GM12891 (cell line): ENCODE measurements around the gene CD2BP2.
"Not testable (repeated sequence)": the region's sequence is repeated elsewhere in the genome, so short reads cannot be mapped to it uniquely, and the experiment has no call there.

Experiments
- DNase-seq: peaks from one replicate; pipeline ENCODE4 v3.0.0; 2011; ENCODE audit warnings: low spot score; ENCODE audit not compliant: insufficient read length
- FAIRE-seq: peaks from 2 replicates; lab custom pipeline; 2011; peaks lifted over from hg19 to GRCh38; lab: Jason Lieb, UNC
- PAX5 ChIP-seq: IDR thresholded peaks from 2 replicates; pipeline ENCODE4 v1.6.1; 2011; ENCODE audit warnings: low read length, moderate library complexity, mild to moderate bottlenecking; ENCODE audit not compliant: insufficient read depth, severe bottlenecking
- POLR2A ChIP-seq: IDR thresholded peaks from 2 replicates; pipeline ENCODE4 v1.6.1; 2011; ENCODE audit warnings: low read depth, low read length, control low read depth
- POLR2AphosphoS5 ChIP-seq: IDR thresholded peaks from 2 replicates; pipeline ENCODE4 v1.6.1; 2011; ENCODE audit warnings: low read depth, low read length, control low read depth
- POU2F2 ChIP-seq: IDR thresholded peaks from 2 replicates; pipeline ENCODE4 v1.6.1; 2011; ENCODE audit warnings: low read depth, mild to moderate bottlenecking, control low read depth, low read length, moderate library complexity
- SPI1 ChIP-seq: IDR thresholded peaks from 2 replicates; pipeline ENCODE4 v1.6.1; 2011; ENCODE audit warnings: low read depth, low read length, control low read depth
- TAF1 ChIP-seq: IDR thresholded peaks from 2 replicates; pipeline ENCODE4 v1.6.1; 2011; ENCODE audit warnings: low read depth, low read length, control low read depth

Gene CD2BP2

GRCh38 chr16:30352488-30353401 is 2.4 kb downstream of the CD2BP2 start:
- no peak for TF ChIP-seq POLR2A
- TF ChIP-seq POU2F2, result no peak
- TF ChIP-seq POLR2AphosphoS5, result no peak
- no peak for TF ChIP-seq TAF1
- TF ChIP-seq PAX5, result no peak
- TF ChIP-seq SPI1, result no peak
- FAIRE-seq (no peak), DNase-seq (no peak)

- FAIRE-seq, result no peak
- DNase-seq, result no peak
- no peak for TF ChIP-seq POLR2A
- TF ChIP-seq POU2F2, result no peak
- TF ChIP-seq SPI1, result no peak
- no peak for TF ChIP-seq PAX5
- no peak for TF ChIP-seq POLR2AphosphoS5
- TF ChIP-seq TAF1, result no peak
Measured at GRCh38 chr16:30351586-30352419, 3.3 kb downstream of the CD2BP2 start.

- FAIRE-seq (no peak), DNase-seq (no peak)
- no peak for TF ChIP-seq SPI1
Measured at GRCh38 chr16:30351001-30351441, 4.1 kb downstream of the CD2BP2 start.

GRCh38 chr16:30350134-30350871 is 4.8 kb downstream of the CD2BP2 start:
- TF ChIP-seq PAX5 (peak; percentile 48), SPI1 (no peak), TAF1 (no peak), POU2F2 (peak; percentile 78; the same call in 1 of the 2 replicates), POLR2AphosphoS5 (no peak), POLR2A (no peak)
- peak; percentile 98 for FAIRE-seq

GRCh38 chr16:30349675-30350074 is 5.4 kb downstream of the CD2BP2 start:
- no peak for TF ChIP-seq POU2F2
- peak; percentile 43 for TF ChIP-seq PAX5
- no peak for DNase-seq
- peak; percentile 68 for FAIRE-seq

More at GRCh38 chr16:30350134-30350871, 4.8 kb downstream of the CD2BP2 start:
- DNase-seq, result peak; percentile 60

- DNase-seq, result no peak
- TF ChIP-seq TAF1 (no peak), SPI1 (no peak)
- FAIRE-seq, result no peak
Measured at GRCh38 chr16:30348929-30349328, 6.2 kb downstream of the CD2BP2 start.

- no peak for TF ChIP-seq TAF1
- no peak for TF ChIP-seq PAX5
- TF ChIP-seq POLR2AphosphoS5, result no peak
- no peak for TF ChIP-seq SPI1
- TF ChIP-seq POU2F2, result no peak
- no peak for TF ChIP-seq POLR2A
- DNase-seq, result no peak
- no peak for FAIRE-seq
Measured at GRCh38 chr16:30348113-30348512, 7.0 kb downstream of the CD2BP2 start.

GRCh38 chr16:30346286-30346685 is 8.8 kb downstream of the CD2BP2 start:
- TF ChIP-seq TAF1, result no peak
- no peak for TF ChIP-seq SPI1
- no peak for TF ChIP-seq PAX5
- DNase-seq (no peak), FAIRE-seq (no peak)

- FAIRE-seq, DNase-seq: not testable (repeated sequence)
Measured at GRCh38 chr16:30343491-30343820, 11.7 kb downstream of the CD2BP2 start.

GRCh38 chr16:30342751-30343490 is 12.2 kb downstream of the CD2BP2 start:
- TF ChIP-seq SPI1 (no peak), TAF1 (no peak), PAX5 (no peak)
- FAIRE-seq, result no peak
- no peak for DNase-seq

- DNase-seq, FAIRE-seq: not testable (repeated sequence)
Measured at GRCh38 chr16:30341971-30342370, 13.1 kb downstream of the CD2BP2 start.
